Endothelial cell of umbilical vein (primary cell): Measurements from ENCODE around the gene ADAMTSL2. TPM values are rescaled to one million over a fixed set of nuclear protein-coding genes. Genes with fewer than 3 reads are reported as not detected.

Source experiments
- BruUV-seq: library from RNA; stranded (reverse); fragments of 400-500 nt; replicated peaks from 2 replicates; lab custom pipeline; 2021; lab: Mats Ljungman, UMichigan
- CTCF ChIA-PET: fragments of 300-600, 350-600 bp; sonication (Branson Sonifier 250); formaldehyde crosslinking; loops from one replicate; lab custom pipeline; 2021; ENCODE audit warnings: antibody characterized with exemption, inconsistent platforms; lab: Charles Lee
- POLR2A ChIA-PET: fragments of 300-600, 350-600 bp; sonication (Branson Sonifier 250); formaldehyde crosslinking; loops from one replicate; lab custom pipeline; 2021; ENCODE audit warnings: antibody characterized with exemption, inconsistent platforms; lab: Charles Lee
- DNase-seq: peaks from one replicate; pipeline ENCODE4 v3.0.0-alpha.2; 2011; ENCODE audit warnings: low read depth, low spot score
- FAIRE-seq: peaks from 2 replicates; lab custom pipeline; 2011; peaks lifted over from hg19 to GRCh38; lab: Jason Lieb, UNC
- H2AFZ ChIP-seq: 2 replicates; pipeline ENCODE4 v1.6.0; 2012; ENCODE audit warnings: low read depth, low read length, control low read depth, inconsistent platforms
- H3K27ac ChIP-seq: 2 replicates; pipeline ENCODE4 v1.5.1; 2011; ENCODE audit warnings: low read depth, mild to moderate bottlenecking, control low read depth, low read length, moderate library complexity; ENCODE audit not compliant: insufficient read depth
- H3K27me3 ChIP-seq, 2 experiments: 2 replicates each; pipeline versions ENCODE4 v1.6.0 to v1.6.1; 2011; ENCODE audit warnings: low read length in 2 of 2, mixed read lengths in 1 of 2; ENCODE audit not compliant: control insufficient read depth in 2 of 2, insufficient read depth in 2 of 2
- H3K36me3 ChIP-seq, 2 experiments: 2 replicates in 1 of 2; 3 replicates in 1 of 2; pipeline ENCODE4 v1.5.1; 2011; ENCODE audit warnings: low read length in 2 of 2, mild to moderate bottlenecking in 1 of 2, moderate library complexity in 1 of 2; ENCODE audit not compliant: control insufficient read depth in 2 of 2, insufficient read depth in 2 of 2; ENCODE audit errors: extremely low read depth in 1 of 2
- H3K4me1 ChIP-seq: 3 replicates; pipeline ENCODE4 v1.5.1; 2011; ENCODE audit warnings: mild to moderate bottlenecking, low read length; ENCODE audit not compliant: control insufficient read depth, insufficient read depth; ENCODE audit errors: extremely low read depth
- H3K4me2 ChIP-seq: 2 replicates; pipeline ENCODE4 v1.6.1; 2011; ENCODE audit warnings: low read length, control low read depth, mixed read lengths; ENCODE audit not compliant: insufficient read depth
- H3K4me3 ChIP-seq, 3 experiments: fragments of 200-600 bp in 1 of 3; sonication (generic), shearing (Covaris generic) in 1 of 3; replicated peaks in 1 of 3; 2 replicates each; pipeline ENCODE4 v1.5.1; 2011 to 2016; ENCODE audit warnings: control low read depth in 3 of 3, low read length in 3 of 3, mild to moderate bottlenecking in 2 of 3, inconsistent platforms in 1 of 3, low read depth in 1 of 3, moderate library complexity in 1 of 3; ENCODE audit not compliant: insufficient read depth in 1 of 3
- H3K79me2 ChIP-seq: 2 replicates; pipeline ENCODE4 v1.6.0; 2012; ENCODE audit warnings: low read length, inconsistent platforms; ENCODE audit not compliant: control insufficient read depth, insufficient read depth
- H3K9ac ChIP-seq: replicated peaks from 2 replicates; pipeline ENCODE3; 2011; ENCODE audit warnings: low read length, control low read depth; ENCODE audit not compliant: insufficient read depth; ENCODE audit errors: extremely low read depth
- H3K9me1 ChIP-seq: replicated peaks from 3 replicates; pipeline ENCODE4 v1.6.0; 2011; ENCODE audit warnings: mild to moderate bottlenecking, low read length; ENCODE audit not compliant: control insufficient read depth, insufficient read depth; ENCODE audit errors: extremely low read depth
- H3K9me3 ChIP-seq: replicated peaks from 2 replicates; pipeline ENCODE4 v1.5.1; 2012; ENCODE audit warnings: low read length, inconsistent platforms; ENCODE audit not compliant: control insufficient read depth, insufficient read depth
- H4K20me1 ChIP-seq: replicated peaks from 2 replicates; pipeline ENCODE3; 2011; ENCODE audit warnings: mild to moderate bottlenecking, low read length; ENCODE audit not compliant: control insufficient read depth, insufficient read depth; ENCODE audit errors: extremely low read depth
- CTCF ChIP-seq, 2 donors: IDR thresholded peaks; 1 replicate in 1 of 2; 2 replicates in 1 of 2; pipeline ENCODE4 v1.5.1; 2011; ENCODE audit warnings: low read length in 2 of 2, mild to moderate bottlenecking in 2 of 2, moderate library complexity in 2 of 2, control low read depth in 1 of 2, inconsistent platforms in 1 of 2, low read depth in 1 of 2; ENCODE audit not compliant: insufficient read depth in 1 of 2; ENCODE audit errors: extremely low read depth in 1 of 2
- EZH2 ChIP-seq: IDR thresholded peaks from 2 replicates; pipeline ENCODE4 v1.6.1; 2012; ENCODE audit warnings: borderline replicate concordance, low read depth, mild to moderate bottlenecking, moderate library complexity, low read length, inconsistent platforms; ENCODE audit not compliant: severe bottlenecking
- FOS ChIP-seq: IDR thresholded peaks from 2 replicates; pipeline ENCODE4 v1.6.1; 2011; ENCODE audit warnings: mild to moderate bottlenecking, low read length, moderate library complexity, borderline replicate concordance; ENCODE audit not compliant: insufficient read depth
- GATA2 ChIP-seq: IDR thresholded peaks from 2 replicates; pipeline ENCODE4 v1.7.0; 2011; ENCODE audit warnings: low read depth, mild to moderate bottlenecking, moderate library complexity, mixed read lengths, low read length; ENCODE audit not compliant: insufficient read length, insufficient read depth
- JUN ChIP-seq: IDR thresholded peaks from 2 replicates; pipeline ENCODE4 v1.6.1; 2011; ENCODE audit warnings: borderline replicate concordance, low read depth; ENCODE audit not compliant: insufficient read length, insufficient read depth
- MAX ChIP-seq: IDR thresholded peaks from 2 replicates; pipeline ENCODE4 v1.6.1; 2011; ENCODE audit not compliant: insufficient read depth, insufficient read length
- MYC ChIP-seq: IDR thresholded peaks from one replicate; pipeline ENCODE4 v1.6.1; 2011; ENCODE audit warnings: mild to moderate bottlenecking, low read depth, low read length
- POLR2A ChIP-seq: IDR thresholded peaks from 2 replicates; pipeline ENCODE4 v1.6.1; 2012; ENCODE audit warnings: low read depth, mild to moderate bottlenecking, control low read depth, low read length
- POLR2AphosphoS5 ChIP-seq: IDR thresholded peaks from 2 replicates; pipeline ENCODE4 v1.6.1; 2012; ENCODE audit warnings: low read depth, mild to moderate bottlenecking, control low read depth, low read length, moderate library complexity; ENCODE audit not compliant: insufficient read depth
- dilution Hi-C: fragments of 300-500 bp; cut with MboI; formaldehyde crosslinking; loops from one replicate; pipeline ENCODE4 v1.15.0; 2019; ENCODE audit warnings: low sequenced_read_pairs; ENCODE audit not compliant: extremely low pct_ligation_motif_present
- intact Hi-C: fragments of 100-400 bp; cut with micrococcal nuclease; formaldehyde crosslinking; loops from one replicate; pipeline ENCODE4 v1.10.0; 2022
- polyA plus RNA-seq, 4 experiments: library from polyadenylated mRNA; depleted of rRNA in 3 of 4; stranded (reverse) in 3 of 4; unstranded in 1 of 4; fragments of >200 nt; gene quantifications; 2 replicates each; pipeline versions ENCODE4 v1.2.1 to v1.2.3, GENCODE V29; 2011 to 2012; ENCODE audit warnings: missing spikeins in 1 of 4
- total RNA-seq: library from RNA; stranded (reverse); gene quantifications from 2 replicates; pipeline ENCODE4 v1.2.3, GENCODE V29; 2021

ADAMTSL2 gene
- total and polyA plus RNA-seq, 2 donors (not counting 3 experiments of a cell fraction or from before 2014, with no cell fraction given): not detected

GRCh38 chr9:133571896-133572595, 37.5 kb downstream of the ADAMTSL2 start:
- Histone ChIP-seq H2AFZ (no peak overlapping the region), H3K36me3 (no peaks in the 10 kb centered on the region), H3K27ac (no peak overlapping the region), H3K4me1 (peaks cover 2% of the 10 kb centered on the region), H3K9ac (no peak overlapping the region), H3K9me3 (no peaks in the 10 kb centered on the region), H3K79me2 (no peaks in the 10 kb centered on the region), H3K4me3 (no peak overlapping the region), H3K4me2 (no peak overlapping the region), H3K27me3 (no peaks in the 10 kb centered on the region), H3K9me1 (no peaks in the 10 kb centered on the region), H4K20me1 (no peaks in the 10 kb centered on the region)
- FAIRE-seq: no peak
- TF ChIP-seq POLR2AphosphoS5 (no peak), FOS (no peak), JUN (no peak), POLR2A (no peak), EZH2 (no peak), MAX (no peak), MYC (no peak), GATA2 (no peak), CTCF (IDR thresholded peaks at IDR 0.05; ENCODE audit: extremely low read depth in 1 of 2, insufficient read depth in 1 of 2, low read depth in 1 of 2, low read length in 2 of 2) (no peak)
- CTCF ChIA-PET: interaction anchor here (1.9 kb wide), 1 partner anchor 9 kb away, joined by 5 read pairs; no protein-coding TSS in a partner anchor
- BruUV-seq: no TSS peak
- dilution Hi-C loops (no loop called here), intact Hi-C loops (no loop called here)
- POLR2A ChIA-PET: no interaction called here
- DNase-seq: no peak
